GM18951 (cell line): ENCODE measurements around the gene UBE2E3.

Experiments
- POLR2A ChIP-seq: IDR thresholded peaks from 4 replicates; pipeline ENCODE4 v1.6.1; 2011; ENCODE audit warnings: mild to moderate bottlenecking; ENCODE audit not compliant: insufficient read length, insufficient read depth; ENCODE audit errors: extremely low read depth
- in situ Hi-C: fragments of 300-500 bp; cut with MboI; formaldehyde crosslinking; loops from one replicate; pipeline ENCODE4 v1.12.0; 2022; ENCODE audit warnings: low sequenced_read_pairs, mixed read lengths, inconsistent platforms; ENCODE audit not compliant: unreplicated experiment

UBE2E3 gene

DNA sequence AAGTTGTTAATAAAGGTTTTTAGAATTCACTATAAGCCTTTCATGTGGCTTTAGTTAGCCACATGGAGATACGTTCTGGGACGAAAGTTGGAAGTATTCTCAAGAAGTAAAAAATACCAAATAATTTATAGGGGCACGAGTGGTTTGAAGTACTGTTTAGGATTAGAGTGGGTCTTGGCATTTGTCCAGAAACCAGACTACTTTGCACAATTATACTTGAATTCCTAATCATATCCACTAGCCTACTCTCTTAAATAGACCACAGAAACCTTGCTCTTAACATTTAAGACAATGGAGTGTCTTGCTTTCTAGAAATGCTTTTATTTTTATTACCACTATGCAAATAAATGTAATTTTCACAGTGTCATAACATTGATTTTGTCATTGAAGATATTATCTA, 44.6 kb downstream of the UBE2E3 start:
- in situ Hi-C loops: loop anchor here (25.0 kb wide), 1 partner anchor 788 kb away; no protein-coding TSS in a partner anchor

DNA sequence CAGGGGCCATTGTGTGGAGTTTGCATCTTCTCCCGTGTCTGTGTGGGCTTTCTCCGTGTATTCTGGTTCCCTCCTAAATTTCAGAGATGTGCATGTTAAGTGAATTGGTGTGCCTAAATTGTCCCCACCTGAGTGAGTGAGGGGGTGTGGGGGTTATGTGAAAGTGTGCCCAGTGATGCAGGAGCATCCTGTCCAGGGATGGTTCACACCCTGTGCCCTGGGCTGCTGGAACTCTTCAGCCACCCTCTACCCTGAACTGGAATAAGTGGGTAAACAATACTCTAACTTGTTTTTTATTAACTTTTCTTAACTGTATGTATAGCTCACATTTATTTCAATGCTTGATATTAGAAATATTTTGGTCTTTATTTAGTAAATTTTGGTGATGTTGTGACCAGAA, 56.0 kb downstream of the UBE2E3 start:
- no peak for TF ChIP-seq POLR2A
- in situ Hi-C loops: loop anchor here (25.0 kb wide), 1 partner anchor 799 kb away; no protein-coding TSS in a partner anchor

More for the DNA sequence above, 44.6 kb downstream of the UBE2E3 start:
- no peak for TF ChIP-seq POLR2A

- in situ Hi-C loops: loop anchor here (25.0 kb wide), 1 partner anchor 800 kb away; no protein-coding TSS in a partner anchor
- no peak for TF ChIP-seq POLR2A
These were observed 56.6 kb downstream of the UBE2E3 start for GRCh38 chr2:181036848-181037603.

GRCh38 chr2:181037922-181038321, 57.5 kb downstream of the UBE2E3 start:
- TF ChIP-seq POLR2A: no peak
- in situ Hi-C loops: loop anchor here (25.0 kb wide), 1 partner anchor 801 kb away; no protein-coding TSS in a partner anchor

- no peak for TF ChIP-seq POLR2A
- in situ Hi-C loops: loop anchor here (25.0 kb wide), 1 partner anchor 801 kb away; no protein-coding TSS in a partner anchor
These were observed 58.4 kb downstream of the UBE2E3 start for GRCh38 chr2:181038796-181039195.

GRCh38 chr2:181040839-181041238, 60.4 kb downstream of the UBE2E3 start:
- in situ Hi-C loops: loop anchor here (25.0 kb wide), 1 partner anchor 804 kb away; no protein-coding TSS in a partner anchor

DNA sequence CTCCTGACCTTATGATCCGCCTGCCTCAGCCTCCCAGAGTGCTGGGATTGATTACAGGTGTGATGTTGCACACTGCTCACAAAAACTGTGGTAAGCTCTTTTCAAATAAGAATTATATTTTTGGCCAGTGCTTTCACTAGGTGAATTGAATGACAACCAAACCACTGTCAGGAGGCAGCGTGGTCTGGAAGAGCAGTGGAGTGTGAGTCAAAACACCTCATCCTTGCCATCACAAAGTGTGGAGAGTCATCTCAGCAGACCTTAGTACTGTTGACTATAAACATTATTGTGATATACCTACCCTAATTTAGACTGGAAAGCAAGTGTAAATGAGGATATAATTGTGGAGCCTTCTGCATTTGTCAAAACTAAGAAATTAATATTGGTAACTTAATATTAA, 61.3 kb downstream of the UBE2E3 start:
- no peak for TF ChIP-seq POLR2A
- in situ Hi-C loops: loop anchor here (25.0 kb wide), 1 partner anchor 804 kb away; no protein-coding TSS in a partner anchor

DNA sequence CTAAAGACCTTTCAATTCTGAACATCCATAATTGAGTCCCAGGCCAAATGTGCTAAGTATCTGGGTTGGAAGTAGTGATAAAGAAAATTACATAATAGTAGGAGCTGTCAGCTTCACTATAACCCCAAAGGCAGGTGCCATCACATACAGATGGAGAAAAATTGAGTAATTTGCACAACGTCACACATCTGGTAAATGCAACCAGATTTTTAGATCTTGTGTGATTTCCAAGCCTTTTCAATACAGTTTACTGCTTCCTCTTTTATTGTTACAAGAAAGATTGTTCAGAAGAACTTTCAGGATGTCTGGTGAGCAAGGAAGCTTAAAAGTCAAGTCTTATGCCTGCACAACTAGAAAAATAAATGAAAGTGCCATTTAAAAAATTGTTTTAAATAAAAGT, 62.3 kb downstream of the UBE2E3 start:
- in situ Hi-C loops: loop anchor here (25.0 kb wide), 1 partner anchor 805 kb away; no protein-coding TSS in a partner anchor
- TF ChIP-seq POLR2A: no peak

GRCh38 chr2:181046833-181047232, 66.4 kb downstream of the UBE2E3 start:
- no peak for TF ChIP-seq POLR2A
- in situ Hi-C loops: loop anchor here (25.0 kb wide), 1 partner anchor 810 kb away; no protein-coding TSS in a partner anchor

- in situ Hi-C loops: loop anchor here (25.0 kb wide), 1 partner anchor 811 kb away; no protein-coding TSS in a partner anchor
- TF ChIP-seq POLR2A: no peak
These were observed 67.4 kb downstream of the UBE2E3 start for GRCh38 chr2:181047829-181048228.

DNA sequence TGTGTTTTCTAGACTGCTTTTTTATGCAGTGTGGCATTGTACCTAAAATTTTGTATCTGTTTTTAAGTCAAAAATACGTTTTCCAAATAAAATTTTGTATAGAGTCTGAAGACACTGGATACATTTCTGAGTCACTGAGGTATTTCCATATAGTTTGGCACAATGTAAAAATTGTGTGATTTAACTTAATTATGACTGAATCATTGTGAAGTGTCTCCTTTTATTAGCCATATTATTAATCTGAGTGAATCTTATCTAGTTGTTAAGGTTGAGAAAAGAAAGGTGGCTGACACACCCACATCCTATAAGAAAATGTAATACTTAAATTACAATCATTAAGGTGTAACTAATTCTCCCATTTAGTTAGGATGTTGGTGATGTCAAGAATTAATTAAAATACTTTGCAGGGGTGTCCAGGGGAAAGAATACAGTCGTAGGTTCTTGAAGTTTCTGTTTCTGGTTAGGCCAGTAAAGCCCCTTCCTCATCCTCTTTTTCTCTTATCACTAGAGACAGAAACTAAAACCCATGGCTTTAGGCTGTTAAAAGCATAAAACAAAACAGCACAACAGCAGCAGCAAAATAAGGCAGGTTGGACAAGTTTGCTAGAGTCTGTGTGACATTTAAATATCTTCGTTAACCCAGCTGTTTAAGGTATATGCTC, 71.6 kb downstream of the UBE2E3 start:
- in situ Hi-C loops: loop anchor here (25.0 kb wide), 1 partner anchor 415 kb away; no protein-coding TSS in a partner anchor
- no peak for TF ChIP-seq POLR2A

DNA sequence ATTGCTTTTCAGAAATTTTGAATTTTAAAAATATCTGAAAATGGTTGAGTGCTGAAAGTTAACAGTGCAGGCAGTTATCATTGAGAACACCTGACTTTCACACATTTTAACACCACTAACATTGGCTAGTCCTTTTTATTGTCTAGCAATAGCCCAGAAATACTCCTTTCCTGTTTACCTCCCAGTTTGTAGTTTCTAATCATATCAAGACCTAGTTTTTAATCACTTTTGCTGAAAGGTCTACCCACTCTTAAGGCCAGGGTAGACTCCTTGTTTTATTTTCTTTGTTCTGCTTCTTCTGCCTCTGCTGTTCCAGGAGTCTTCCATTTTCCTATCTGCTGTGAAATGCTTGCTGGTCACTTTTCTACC, 72.1 kb downstream of the UBE2E3 start:
- TF ChIP-seq POLR2A: no peak
- in situ Hi-C loops: loop anchor here (25.0 kb wide), 1 partner anchor 415 kb away; no protein-coding TSS in a partner anchor

GRCh38 chr2:181054256-181054655, 73.9 kb downstream of the UBE2E3 start:
- in situ Hi-C loops: loop anchor here (25.0 kb wide), 1 partner anchor 417 kb away; no protein-coding TSS in a partner anchor
- no peak for TF ChIP-seq POLR2A

- TF ChIP-seq POLR2A: no peak
- in situ Hi-C loops: loop anchor here (25.0 kb wide), 1 partner anchor 418 kb away; no protein-coding TSS in a partner anchor
These were observed 74.4 kb downstream of the UBE2E3 start for GRCh38 chr2:181054843-181055242.
